ENCODE data around the gene CFAP44. TPM values are rescaled to one million over a fixed set of nuclear protein-coding genes. Genes with fewer than 3 reads are reported as not detected.

CFAP44 gene
- total and polyA plus RNA-seq, 5 donors from 2014 or later = 0.03 to 9.8 (median 0.42) TPM; not detected in 1

GRCh38 chr3:113423699-113424098, 17.6 kb downstream of the CFAP44 start:
- H3K4me3 Mint-ChIP-seq = no peak overlapping the region
- peaks cover 67% of the 10 kb centered on the region for H3K36me3 Mint-ChIP-seq

GRCh38 chr3:113421082-113421481, 20.2 kb downstream of the CFAP44 start:
- no peak for DNase-seq
- Mint-ChIP-seq H3K27ac (no peak overlapping the region), H3K36me3 (peaks cover 52% of the 10 kb centered on the region), H3K4me1 (no peaks in the 10 kb centered on the region), H3K27me3 (no peaks in the 10 kb centered on the region), H3K4me3 (no peak overlapping the region), H3K9me3 (peaks cover 0 to 12% (median 5%) of the 10 kb centered on the region in 7 donors)
- Histone ChIP-seq H3K9me3 (ENCODE audit: control insufficient read depth in 2 of 2, low read length in 2 of 2) (peaks cover 0 to 7% of the 10 kb centered on the region in 2 experiments), H3K27ac (ENCODE audit: insufficient read depth, low read length, poor library complexity, severe bottlenecking) (no peak overlapping the region), H3K4me1 (ENCODE audit: control insufficient read depth, insufficient read depth, low read length, poor library complexity, severe bottlenecking) (no peaks in the 10 kb centered on the region), H3K27me3 (ENCODE audit: control insufficient read depth, insufficient read depth, low read length) (no peaks in the 10 kb centered on the region), H3K4me3 (ENCODE audit: low read depth, low read length) (no peak overlapping the region), H3K36me3 (ENCODE audit: control insufficient read depth, insufficient read depth, low read length) (peaks cover 7% of the 10 kb centered on the region)
- no peak for ATAC-seq (ENCODE audit: low read depth in 2 of 2)

More at GRCh38 chr3:113423699-113424098, 17.6 kb downstream of the CFAP44 start:
- peak in 1 of 3 donors; percentile 12 for DNase-seq
- Histone ChIP-seq H3K4me3 (ENCODE audit: low read depth, low read length) (no peak overlapping the region), H3K27me3 (ENCODE audit: control insufficient read depth, insufficient read depth, low read length) (no peaks in the 10 kb centered on the region), H3K4me1 (ENCODE audit: control insufficient read depth, insufficient read depth, low read length, poor library complexity, severe bottlenecking) (no peaks in the 10 kb centered on the region), H3K36me3 (ENCODE audit: control insufficient read depth, insufficient read depth, low read length) (peaks cover 21% of the 10 kb centered on the region), H3K27ac (ENCODE audit: insufficient read depth, low read length, poor library complexity, severe bottlenecking) (no peak overlapping the region), H3K9me3 (ENCODE audit: control insufficient read depth in 2 of 2, low read length in 2 of 2) (peaks cover 2 to 16% of the 10 kb centered on the region in 2 experiments)
- no peaks in the 10 kb centered on the region for H3K27me3 Mint-ChIP-seq
- H3K9me3 Mint-ChIP-seq = peaks cover 0 to 24% (median 10%) of the 10 kb centered on the region in 7 donors
- no peak for ATAC-seq (ENCODE audit: low read depth in 2 of 2)
- no peak overlapping the region for H3K27ac Mint-ChIP-seq
- H3K4me1 Mint-ChIP-seq = no peaks in the 10 kb centered on the region

GRCh38 chr3:113409676-113410075, 31.6 kb downstream of the CFAP44 start:
- peaks cover 21% of the 10 kb centered on the region for H3K36me3 Mint-ChIP-seq
- H3K27ac Mint-ChIP-seq = no peak overlapping the region

GRCh38 chr3:113405180-113405579, 36.1 kb downstream of the CFAP44 start:
- Histone ChIP-seq H3K36me3 (ENCODE audit: control insufficient read depth, insufficient read depth, low read length) (no peaks in the 10 kb centered on the region), H3K4me1 (ENCODE audit: control insufficient read depth, insufficient read depth, low read length, poor library complexity, severe bottlenecking) (no peaks in the 10 kb centered on the region), H3K27me3 (ENCODE audit: control insufficient read depth, insufficient read depth, low read length) (no peaks in the 10 kb centered on the region), H3K9me3 (ENCODE audit: control insufficient read depth in 2 of 2, low read length in 2 of 2) (no peaks in the 10 kb centered on the region), H3K27ac (ENCODE audit: insufficient read depth, low read length, poor library complexity, severe bottlenecking) (no peak overlapping the region), H3K4me3 (ENCODE audit: low read depth, low read length) (no peak overlapping the region)
- no peaks in the 10 kb centered on the region for H3K4me1 Mint-ChIP-seq
- DNase-seq (no peak), ATAC-seq (ENCODE audit: low read depth in 2 of 2) (no peak)
- peaks cover 32% of the 10 kb centered on the region for H3K36me3 Mint-ChIP-seq
- no peaks in the 10 kb centered on the region for H3K27me3 Mint-ChIP-seq
- no peak overlapping the region for H3K27ac Mint-ChIP-seq
- H3K4me3 Mint-ChIP-seq = no peak overlapping the region
- H3K9me3 Mint-ChIP-seq = peaks cover 0 to 3% (median 2%) of the 10 kb centered on the region in 7 donors

More at GRCh38 chr3:113409676-113410075, 31.6 kb downstream of the CFAP44 start:
- Histone ChIP-seq H3K4me1 (ENCODE audit: control insufficient read depth, insufficient read depth, low read length, poor library complexity, severe bottlenecking) (no peaks in the 10 kb centered on the region), H3K27me3 (ENCODE audit: control insufficient read depth, insufficient read depth, low read length) (no peaks in the 10 kb centered on the region), H3K4me3 (ENCODE audit: low read depth, low read length) (no peak overlapping the region), H3K27ac (ENCODE audit: insufficient read depth, low read length, poor library complexity, severe bottlenecking) (no peak overlapping the region), H3K36me3 (ENCODE audit: control insufficient read depth, insufficient read depth, low read length) (no peaks in the 10 kb centered on the region), H3K9me3 (ENCODE audit: control insufficient read depth in 2 of 2, low read length in 2 of 2) (no peaks in the 10 kb centered on the region)
- no peak for DNase-seq
- Mint-ChIP-seq H3K27me3 (no peaks in the 10 kb centered on the region), H3K4me1 (no peaks in the 10 kb centered on the region), H3K9me3 (peaks cover 0 to 37% (median 12%) of the 10 kb centered on the region in 7 donors), H3K4me3 (peak overlapping the region in 1 of 4 donors; percentile 9)
- ATAC-seq (ENCODE audit: low read depth in 2 of 2) = no peak

DNA sequence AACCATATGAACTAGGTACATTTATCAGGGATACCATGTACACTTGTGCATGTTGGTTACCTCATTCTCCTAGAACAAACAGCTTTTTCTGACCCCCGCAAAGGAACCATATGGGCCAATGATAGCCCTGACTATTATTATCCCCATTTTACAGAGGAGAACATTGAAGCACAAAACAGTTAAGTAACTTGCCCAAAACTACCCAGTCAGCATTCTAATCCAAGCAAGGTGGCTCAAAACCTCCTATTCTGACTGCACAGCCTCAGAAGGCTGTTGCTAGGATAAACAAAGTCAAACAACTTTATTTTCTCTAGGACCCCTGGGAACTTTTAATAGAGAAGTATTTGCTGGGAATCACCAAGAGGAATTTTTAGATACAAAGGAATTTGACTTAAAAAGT, 36.7 kb downstream of the CFAP44 start:
- DNase-seq (no peak), ATAC-seq (ENCODE audit: low read depth in 2 of 2) (no peak)
- H3K27ac Mint-ChIP-seq = no peak overlapping the region
- H3K4me3 Mint-ChIP-seq = no peak overlapping the region
- no peaks in the 10 kb centered on the region for H3K36me3 ChIP-seq (ENCODE audit: control insufficient read depth, insufficient read depth, low read length)
- H3K9me3 Mint-ChIP-seq = peaks cover 0 to 2% (median 0%) of the 10 kb centered on the region in 7 donors
- no peak overlapping the region for H3K27ac ChIP-seq (ENCODE audit: insufficient read depth, low read length, poor library complexity, severe bottlenecking)
- no peaks in the 10 kb centered on the region for H3K4me1 ChIP-seq (ENCODE audit: control insufficient read depth, insufficient read depth, low read length, poor library complexity, severe bottlenecking)
- H3K9me3 ChIP-seq (ENCODE audit: control insufficient read depth in 2 of 2, low read length in 2 of 2) = no peaks in the 10 kb centered on the region
- no peaks in the 10 kb centered on the region for H3K4me1 Mint-ChIP-seq
- H3K4me3 ChIP-seq (ENCODE audit: low read depth, low read length) = no peak overlapping the region
- H3K27me3 Mint-ChIP-seq = no peaks in the 10 kb centered on the region
- peaks cover 35% of the 10 kb centered on the region for H3K36me3 Mint-ChIP-seq
- H3K27me3 ChIP-seq (ENCODE audit: control insufficient read depth, insufficient read depth, low read length) = no peaks in the 10 kb centered on the region

Other genes starting within 250 kb of the CFAP44 start
- not detected for gene BOC, start 229.9 kb downstream of the CFAP44 start, total RNA-seq
- not detected for gene BOC, start 229.9 kb downstream of the CFAP44 start, polyA plus RNA-seq
- gene SPICE1, start 73.7 kb upstream of the CFAP44 start, total RNA-seq = 10.5 TPM
- gene SPICE1, start 73.7 kb upstream of the CFAP44 start, polyA plus RNA-seq = 1 to 10 TPM; 2.3 to 4.0 (median 2.6) TPM
- gene SIDT1, start 91.1 kb upstream of the CFAP44 start, total RNA-seq = 59.9 TPM
- gene SIDT1, start 91.1 kb upstream of the CFAP44 start, polyA plus RNA-seq = 10 to 100 TPM; 13.6 to 18.1 (median 17.7) TPM